Effector memory CD8-positive, alpha-beta T cell (primary cell): ENCODE results near the gene COPZ1.

Experiments used
- ATAC-seq: fragments of 150-1000 bp; cut with Tn5 transposase; replicated peaks from 2 replicates; pipeline ENCODE4 v1.10.0; 2021; ENCODE audit warnings: mild to moderate bottlenecking, moderate library complexity
- DNase-seq, 3 experiments: peaks; one replicate each; pipeline ENCODE4 v3.0.0; 2021
- H3K27ac Mint-ChIP-seq, 2 donors: one replicate each; pipeline ENCODE4 v1.8.0; 2022; ENCODE audit warnings: mild to moderate bottlenecking in 2 of 2, mixed read lengths in 2 of 2, moderate library complexity in 2 of 2
- H3K27me3 Mint-ChIP-seq, 2 donors: one replicate each; pipeline ENCODE4 v1.8.0; 2022; ENCODE audit warnings: mixed read lengths in 2 of 2
- H3K36me3 Mint-ChIP-seq: one replicate; pipeline ENCODE4 v1.8.0; 2022; ENCODE audit warnings: mild to moderate bottlenecking, moderate library complexity, mixed read lengths; ENCODE audit not compliant: insufficient read depth
- H3K4me1 Mint-ChIP-seq, 2 donors: one replicate each; pipeline ENCODE4 v1.8.0; 2022; ENCODE audit warnings: low read depth in 2 of 2, mixed read lengths in 2 of 2
- H3K4me3 Mint-ChIP-seq, 2 donors: one replicate each; pipeline ENCODE4 v1.8.0; 2022; ENCODE audit warnings: mild to moderate bottlenecking in 2 of 2, mixed read lengths in 2 of 2, moderate library complexity in 2 of 2
- H3K9me3 Mint-ChIP-seq, 2 donors: one replicate each; pipeline ENCODE4 v1.8.0; 2022; ENCODE audit warnings: mixed read lengths in 2 of 2

COPZ1 gene

GRCh38 chr12:54398995-54399793 lies 74.3 kb downstream of the COPZ1 start:
- peaks cover 6 to 9% of the 10 kb centered on the region in 2 donors for H3K4me1 Mint-ChIP-seq
- DNase-seq (peak; percentile 89 to 95 (median 91)), ATAC-seq (peak; percentile 97)
- H3K4me3 Mint-ChIP-seq, result no peak overlapping the region
- no peaks in the 10 kb centered on the region for H3K27me3 Mint-ChIP-seq
- H3K27ac Mint-ChIP-seq, result peak overlapping the region in 1 of 2 donors; percentile 18
- no peaks in the 10 kb centered on the region for H3K9me3 Mint-ChIP-seq
- peaks cover 92% of the 10 kb centered on the region for H3K36me3 Mint-ChIP-seq

- Mint-ChIP-seq H3K4me3 (no peak overlapping the region), H3K27me3 (no peaks in the 10 kb centered on the region), H3K9me3 (no peaks in the 10 kb centered on the region), H3K36me3 (peaks cover 95% of the 10 kb centered on the region), H3K27ac (peak overlapping the region; percentile 11 to 26), H3K4me1 (peaks cover 19 to 21% of the 10 kb centered on the region in 2 donors)
- no peak for ATAC-seq
- DNase-seq, result no peak
Measured at GRCh38 chr12:54401119-54401518, 76.2 kb downstream of the COPZ1 start.
